Chondrocyte (in vitro differentiated cells): ENCODE measurements around the gene ADAMTSL1. TPM values are rescaled to one million over a fixed set of nuclear protein-coding genes. Genes with fewer than 3 reads are reported as not detected.

Experiments used
- DNase-seq: peaks from one replicate; pipeline ENCODE4 v3.0.0; 2021; ENCODE audit warnings: mixed read lengths, low spot score
- H3K27ac Mint-ChIP-seq: one replicate; pipeline ENCODE4 v1.8.0; 2021; ENCODE audit warnings: mild to moderate bottlenecking, moderate library complexity, mixed read lengths; ENCODE audit not compliant: unreplicated experiment
- H3K27me3 Mint-ChIP-seq: 2 replicates; pipeline ENCODE4 v1.8.0; 2021; ENCODE audit warnings: low read depth, mixed read lengths
- H3K36me3 Mint-ChIP-seq: 2 replicates; pipeline ENCODE4 v1.8.0; 2021; ENCODE audit warnings: low read depth, mixed read lengths
- H3K4me1 Mint-ChIP-seq: 2 replicates; pipeline ENCODE4 v1.8.0; 2021; ENCODE audit warnings: low read depth, mild to moderate bottlenecking, mixed read lengths
- H3K4me3 Mint-ChIP-seq: one replicate; pipeline ENCODE4 v1.8.0; 2021; ENCODE audit warnings: mild to moderate bottlenecking, moderate library complexity, mixed read lengths; ENCODE audit not compliant: unreplicated experiment
- H3K9me3 Mint-ChIP-seq: 2 replicates; pipeline ENCODE4 v1.8.0; 2021; ENCODE audit warnings: low read depth, mixed read lengths
- CTCF ChIP-seq: fragments of 200-600 bp; sonication (generic); IDR thresholded peaks from 2 replicates; pipeline ENCODE4 v1.5.0; 2021; ENCODE audit warnings: antibody characterized with exemption, mild to moderate bottlenecking, moderate library complexity
- total RNA-seq: library from RNA; stranded (reverse); gene quantifications from 3 replicates; pipeline ENCODE4 v1.2.1, GENCODE V29; 2021

Gene ADAMTSL1
- total RNA-seq, 1 donor from 2014 or later = 1.0 TPM

- H3K4me3 Mint-ChIP-seq = no peak overlapping the region
- H3K9me3 Mint-ChIP-seq = peaks cover 12% of the 10 kb centered on the region
- H3K27me3 Mint-ChIP-seq = no peaks in the 10 kb centered on the region
- DNase-seq = no peak
- peaks cover 7% of the 10 kb centered on the region for H3K4me1 Mint-ChIP-seq
- H3K36me3 Mint-ChIP-seq = peaks cover 2% of the 10 kb centered on the region
- TF ChIP-seq CTCF = no peak
- no peak overlapping the region for H3K27ac Mint-ChIP-seq
Measured at GRCh38 chr9:18689921-18690320, 216.0 kb downstream of the ADAMTSL1 start.

DNA sequence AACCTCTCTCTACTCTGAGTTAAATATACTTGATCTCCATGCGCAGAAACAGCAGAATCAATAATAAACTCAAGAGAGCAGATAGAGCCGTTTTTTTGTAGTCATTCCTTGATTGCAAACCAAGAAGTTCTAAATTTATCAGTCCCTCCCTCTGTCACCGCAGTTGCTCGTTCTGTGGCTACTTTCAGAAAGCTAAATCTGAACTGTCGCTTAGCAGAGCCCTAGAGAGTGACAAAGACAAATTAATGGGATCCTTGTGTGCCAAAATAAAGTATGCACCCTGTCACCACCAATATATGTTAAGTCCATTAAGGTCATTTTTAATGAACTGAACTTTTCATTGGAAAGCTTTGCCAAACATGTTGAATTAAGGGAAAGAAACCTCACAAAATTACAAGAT is 218.3 kb downstream of the ADAMTSL1 start:
- DNase-seq = no peak
- Mint-ChIP-seq H3K36me3 (peaks cover 4% of the 10 kb centered on the region), H3K27me3 (no peaks in the 10 kb centered on the region), H3K9me3 (peaks cover 25% of the 10 kb centered on the region), H3K27ac (no peak overlapping the region), H3K4me1 (peaks cover 5% of the 10 kb centered on the region), H3K4me3 (no peak overlapping the region)
- no peak for TF ChIP-seq CTCF

- Mint-ChIP-seq H3K27ac (no peak overlapping the region), H3K36me3 (peaks cover 4% of the 10 kb centered on the region), H3K4me3 (no peak overlapping the region), H3K27me3 (no peaks in the 10 kb centered on the region), H3K4me1 (peaks cover 5% of the 10 kb centered on the region), H3K9me3 (peaks cover 25% of the 10 kb centered on the region)
- no peak for DNase-seq
- no peak for TF ChIP-seq CTCF
Measured at GRCh38 chr9:18692962-18693361, 219.0 kb downstream of the ADAMTSL1 start.

DNA sequence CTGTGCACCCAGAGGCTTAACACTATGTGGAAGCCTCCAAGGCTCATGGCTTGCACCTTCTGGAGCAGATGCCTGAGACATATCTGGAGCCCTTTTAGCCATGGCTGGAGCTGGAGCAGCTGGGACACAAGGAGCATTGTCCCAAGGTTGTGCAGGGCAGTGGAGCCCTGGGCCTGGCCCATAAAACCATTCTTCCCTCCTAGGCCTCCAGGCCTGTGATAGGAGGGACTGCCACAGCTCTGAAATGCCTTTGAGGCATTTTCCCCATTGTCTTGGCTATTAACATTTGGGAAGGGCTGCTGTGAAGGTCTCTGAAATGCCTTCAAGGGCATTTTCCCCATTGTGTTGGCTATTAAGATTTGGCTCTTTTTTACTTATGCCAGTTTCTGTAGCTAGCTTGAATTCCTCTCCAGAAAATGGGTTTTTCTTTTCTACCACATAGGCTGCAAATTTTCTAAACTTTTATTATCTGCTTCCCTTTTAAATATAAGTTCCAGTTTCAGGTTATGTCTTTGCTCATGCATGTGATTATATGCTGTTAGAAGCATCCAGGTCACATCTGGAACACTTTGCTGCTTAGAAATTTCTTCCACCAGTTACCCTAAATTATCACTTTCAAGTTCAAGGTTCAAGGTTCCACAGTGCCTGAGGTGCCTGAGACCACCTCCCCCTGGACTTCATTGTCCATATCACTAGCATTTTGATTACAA is 221.2 kb downstream of the ADAMTSL1 start:
- no peak overlapping the region for H3K4me3 Mint-ChIP-seq
- peaks cover 4% of the 10 kb centered on the region for H3K36me3 Mint-ChIP-seq
- no peak overlapping the region for H3K27ac Mint-ChIP-seq
- no peaks in the 10 kb centered on the region for H3K4me1 Mint-ChIP-seq
- no peak for TF ChIP-seq CTCF
- peaks cover 25% of the 10 kb centered on the region for H3K9me3 Mint-ChIP-seq
- no peaks in the 10 kb centered on the region for H3K27me3 Mint-ChIP-seq
- DNase-seq = no peak

DNA sequence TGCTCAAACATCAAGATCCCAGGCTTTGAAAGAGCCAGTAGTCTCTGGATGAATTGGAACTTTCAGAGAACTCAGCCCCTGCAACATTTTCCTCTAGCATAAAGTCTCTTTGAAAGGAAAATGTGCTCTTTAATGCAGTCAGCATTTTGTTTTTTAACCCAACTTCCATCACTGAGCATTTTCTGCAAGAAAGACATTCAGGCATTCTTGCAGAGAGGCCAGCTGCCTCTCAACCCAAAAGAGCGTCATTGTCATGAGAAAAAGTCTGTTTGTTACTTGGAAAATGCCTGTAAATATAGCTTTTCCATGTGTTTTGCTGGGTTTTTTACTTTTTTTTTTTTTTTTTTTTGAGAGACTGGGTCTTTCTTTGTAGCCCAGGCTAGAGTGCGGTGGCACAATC is 225.0 kb downstream of the ADAMTSL1 start:
- Mint-ChIP-seq H3K27me3 (no peaks in the 10 kb centered on the region), H3K4me1 (no peaks in the 10 kb centered on the region), H3K36me3 (peaks cover 3% of the 10 kb centered on the region), H3K9me3 (peaks cover 24% of the 10 kb centered on the region), H3K4me3 (no peak overlapping the region), H3K27ac (no peak overlapping the region)
- no peak for DNase-seq
- no peak for TF ChIP-seq CTCF
